ENCODE data around the gene SLC47A2.

DNA sequence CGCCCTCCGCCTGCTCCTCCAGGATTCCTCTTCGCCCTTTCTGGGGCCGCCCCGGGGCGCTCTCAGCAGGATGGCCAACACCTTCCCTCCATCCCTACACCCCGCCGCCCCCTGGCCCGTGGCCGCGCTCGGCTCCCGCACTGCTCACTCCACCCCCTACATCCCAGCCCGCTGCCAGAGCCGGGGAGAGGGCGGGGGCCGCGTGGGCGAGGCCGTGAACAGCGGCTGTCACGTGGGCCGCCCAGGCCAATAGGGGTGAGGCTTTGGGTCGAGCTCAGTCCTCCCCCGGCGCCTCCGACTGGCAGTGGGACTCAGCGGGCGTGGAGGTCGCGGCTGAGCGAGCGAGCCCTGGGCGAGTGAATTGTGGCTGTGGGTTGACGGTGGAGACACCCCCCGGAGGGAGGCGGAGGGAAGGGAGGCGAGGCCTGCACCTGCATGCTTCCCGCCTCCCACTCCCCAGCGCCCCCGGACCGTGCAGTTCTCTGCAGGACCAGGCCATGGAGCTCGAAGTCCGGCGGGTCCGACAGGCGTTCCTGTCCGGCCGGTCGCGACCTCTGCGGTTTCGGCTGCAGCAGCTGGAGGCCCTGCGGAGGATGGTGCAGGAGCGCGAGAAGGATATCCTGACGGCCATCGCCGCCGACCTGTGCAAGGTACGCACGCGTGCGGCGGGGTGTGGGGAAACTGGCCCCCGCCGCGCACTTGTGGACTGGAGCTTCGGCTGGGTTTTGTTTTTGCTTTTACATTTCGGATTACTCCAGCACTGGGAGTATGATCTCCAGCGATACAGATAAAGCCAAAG, 67.7 kb downstream of the SLC47A2 start, which contains the start of gene ALDH3A2:
- TF ChIP-seq, protein P1, sequence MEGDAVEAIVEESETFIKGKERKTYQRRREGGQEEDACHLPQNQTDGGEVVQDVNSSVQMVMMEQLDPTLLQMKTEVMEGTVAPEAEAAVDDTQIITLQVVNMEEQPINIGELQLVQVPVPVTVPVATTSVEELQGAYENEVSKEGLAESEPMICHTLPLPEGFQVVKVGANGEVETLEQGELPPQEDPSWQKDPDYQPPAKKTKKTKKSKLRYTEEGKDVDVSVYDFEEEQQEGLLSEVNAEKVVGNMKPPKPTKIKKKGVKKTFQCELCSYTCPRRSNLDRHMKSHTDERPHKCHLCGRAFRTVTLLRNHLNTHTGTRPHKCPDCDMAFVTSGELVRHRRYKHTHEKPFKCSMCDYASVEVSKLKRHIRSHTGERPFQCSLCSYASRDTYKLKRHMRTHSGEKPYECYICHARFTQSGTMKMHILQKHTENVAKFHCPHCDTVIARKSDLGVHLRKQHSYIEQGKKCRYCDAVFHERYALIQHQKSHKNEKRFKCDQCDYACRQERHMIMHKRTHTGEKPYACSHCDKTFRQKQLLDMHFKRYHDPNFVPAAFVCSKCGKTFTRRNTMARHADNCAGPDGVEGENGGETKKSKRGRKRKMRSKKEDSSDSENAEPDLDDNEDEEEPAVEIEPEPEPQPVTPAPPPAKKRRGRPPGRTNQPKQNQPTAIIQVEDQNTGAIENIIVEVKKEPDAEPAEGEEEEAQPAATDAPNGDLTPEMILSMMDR (conservative IDR thresholded peaks at IDR 0.05) = no peak; the same call in 1 of the 2 replicates
- TF ChIP-seq EZH2 (IDR thresholded peaks at IDR 0.05; ENCODE audit: low read depth) = no peak
